HG03135 (cell line): ENCODE results near the gene PNMA3.
"Not testable (repeated sequence)": the region's sequence is repeated elsewhere in the genome, so short reads cannot be mapped to it uniquely, and the experiment has no call there.

Source experiments
- ATAC-seq: cut with Tn5 transposase; IDR thresholded peaks from one replicate; pipeline ENCODE4 v1.9.1; 2021; ENCODE audit warnings: mild to moderate bottlenecking, moderate library complexity; ENCODE audit not compliant: unreplicated experiment

Gene PNMA3

DNA sequence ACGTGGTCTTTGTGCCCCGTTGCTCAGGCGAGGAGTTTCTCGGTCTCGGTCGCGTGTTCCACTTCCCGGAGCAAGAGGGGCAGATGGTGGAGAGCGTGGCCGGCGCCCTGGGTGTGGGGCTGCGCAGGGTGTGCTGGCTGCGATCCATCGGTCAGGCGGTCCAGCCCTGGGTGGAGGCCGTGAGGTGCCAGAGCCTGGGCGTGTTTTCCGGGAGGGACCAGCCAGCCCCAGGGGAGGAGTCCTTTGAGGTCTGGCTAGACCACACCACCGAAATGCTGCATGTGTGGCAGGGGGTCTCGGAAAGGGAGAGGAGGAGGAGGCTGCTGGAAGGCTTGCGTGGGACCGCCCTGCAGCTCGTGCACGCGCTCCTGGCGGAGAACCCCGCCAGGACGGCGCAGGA is 17.1 kb downstream of the PNMA3 start:
- not testable (repeated sequence) for ATAC-seq

DNA sequence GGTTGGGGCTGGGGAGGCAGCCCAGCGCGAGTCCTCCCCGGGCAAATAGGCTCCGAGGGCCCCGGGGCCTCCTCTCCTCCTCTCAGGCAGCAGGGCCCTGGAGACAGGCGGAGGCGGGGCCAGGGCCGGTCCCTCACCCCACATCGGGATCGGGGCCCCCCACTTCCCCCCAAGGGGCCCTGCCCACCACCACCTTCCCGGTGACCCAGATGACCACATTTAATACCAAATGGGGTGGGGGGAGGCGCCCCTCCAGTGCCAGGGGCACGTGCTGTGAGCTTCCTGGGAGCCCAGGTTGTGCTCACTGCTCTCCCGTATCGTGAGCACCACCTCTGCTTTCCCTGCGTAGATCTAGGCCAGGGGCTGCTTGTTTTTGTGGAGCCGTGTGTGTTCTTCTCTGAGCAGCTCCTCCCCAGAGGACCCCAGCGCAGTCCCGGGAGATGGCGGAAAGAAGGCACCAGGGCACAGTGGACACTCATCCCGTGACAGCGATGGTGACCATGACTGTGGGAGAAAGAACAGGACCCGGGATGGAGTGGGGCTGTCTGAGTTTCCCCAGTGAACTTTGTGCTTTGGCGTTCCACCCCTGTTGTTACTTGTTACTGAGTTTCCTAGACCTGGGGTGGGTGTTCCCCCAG is 18.1 kb downstream of the PNMA3 start:
- no peak for ATAC-seq

DNA sequence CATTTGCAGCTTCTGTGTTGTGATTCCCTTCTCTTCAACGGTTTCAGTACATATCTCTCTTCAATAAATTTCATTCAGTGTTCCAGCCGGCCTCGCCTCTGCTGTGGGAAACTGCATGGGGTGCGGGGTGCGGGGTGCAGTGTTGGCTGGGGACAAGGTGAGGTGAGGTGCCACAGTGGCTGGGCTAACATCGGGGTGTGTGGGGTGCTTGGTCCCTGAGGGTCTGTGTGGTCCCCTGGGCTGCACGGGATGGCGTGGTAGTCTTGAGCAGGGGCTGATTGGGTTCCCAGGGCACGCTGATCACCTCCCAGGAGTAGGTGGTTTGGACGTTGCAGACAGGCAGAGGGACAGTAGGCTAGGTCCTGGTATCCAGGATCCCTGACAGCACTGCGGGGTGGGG is 18.7 kb downstream of the PNMA3 start:
- ATAC-seq, result no peak

DNA sequence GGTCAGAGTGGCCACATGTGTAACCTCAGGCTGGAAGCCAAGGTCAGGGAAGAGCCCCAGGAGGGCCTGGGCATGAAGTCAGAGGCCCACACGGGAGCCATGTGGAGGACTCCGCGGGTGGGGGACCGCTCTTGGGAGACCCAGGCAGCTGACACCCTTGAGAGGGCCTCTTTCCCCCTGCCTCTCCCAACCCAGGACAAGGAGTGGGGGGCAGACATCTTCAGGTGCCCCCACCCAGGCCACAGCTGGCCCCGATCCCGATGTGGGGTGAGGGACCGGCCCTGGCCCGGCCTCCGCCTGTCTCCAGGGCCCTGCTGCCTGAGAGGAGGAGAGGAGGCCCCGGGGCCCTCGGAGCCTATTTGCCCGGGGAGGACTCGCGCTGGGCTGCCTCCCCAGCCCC is 19.1 kb downstream of the PNMA3 start:
- ATAC-seq, result no peak

DNA sequence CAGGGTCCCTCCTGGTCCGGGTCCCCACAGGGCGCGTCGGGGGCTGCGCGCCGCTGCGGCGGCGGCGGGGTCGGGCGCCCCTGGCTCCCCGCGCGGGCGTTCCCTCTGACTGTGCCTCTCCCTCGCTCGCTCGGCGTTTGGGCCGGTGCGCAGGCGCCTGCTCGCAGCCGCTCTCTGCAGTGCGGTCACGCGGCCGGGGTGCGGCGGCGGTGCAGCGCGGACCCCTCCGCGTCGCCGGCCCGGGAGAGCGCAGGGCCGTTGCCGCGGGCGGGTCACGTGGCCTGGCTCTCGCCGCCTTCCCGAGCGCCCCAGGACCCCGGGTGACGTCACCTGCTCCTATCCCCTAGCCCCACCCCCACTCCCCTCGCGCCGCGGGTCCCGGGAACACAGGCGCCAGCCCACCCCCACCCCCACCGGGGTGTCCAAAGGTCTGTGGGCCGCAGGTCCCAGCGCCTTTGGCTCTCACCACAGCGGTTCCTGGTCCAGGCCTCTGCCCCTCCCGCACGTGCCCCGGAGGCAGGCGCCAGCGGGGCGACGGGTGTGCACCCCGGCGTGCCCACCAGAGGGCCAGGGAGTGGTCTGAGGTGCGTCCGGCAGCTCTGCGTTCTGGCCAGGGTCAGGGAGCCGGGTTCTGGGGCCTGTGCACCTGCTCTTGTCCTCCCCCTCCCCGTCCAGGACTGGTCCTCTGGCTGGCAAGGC is 21.3 kb downstream of the PNMA3 start:
- not testable (repeated sequence) for ATAC-seq

DNA sequence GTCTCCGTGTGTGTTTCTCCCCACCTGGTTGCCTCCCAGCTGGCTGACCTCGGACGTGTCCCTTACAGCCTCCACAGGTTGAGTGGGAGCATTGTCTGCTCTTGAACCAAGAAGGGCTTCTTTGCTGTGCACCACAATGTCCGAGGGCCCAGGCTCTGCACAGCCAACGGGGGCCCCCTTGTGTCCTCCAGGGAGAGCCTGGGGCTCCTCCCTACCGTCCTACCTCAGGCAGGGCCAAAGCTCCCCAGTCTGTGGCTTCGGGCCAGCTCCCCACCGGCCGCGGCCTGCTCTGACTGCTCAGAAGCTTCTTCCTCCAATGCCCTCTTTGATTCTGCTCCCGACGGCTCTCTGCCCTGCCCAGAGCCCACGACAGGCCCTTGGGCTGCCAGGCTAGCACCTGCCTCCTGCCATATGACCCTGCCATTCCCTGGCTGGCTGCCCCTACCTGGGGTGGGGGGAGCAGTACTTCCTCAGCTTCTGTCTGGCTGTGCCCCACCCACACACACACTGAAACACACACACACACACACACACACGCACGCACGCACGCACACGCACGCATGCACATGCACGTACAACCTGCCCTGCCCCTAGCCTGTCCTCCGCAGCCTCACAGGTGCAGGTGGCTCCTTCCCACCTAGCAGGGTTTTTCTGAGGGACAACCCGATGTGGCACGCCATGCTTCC is 27.1 kb downstream of the PNMA3 start:
- ATAC-seq, result not testable (repeated sequence)

DNA sequence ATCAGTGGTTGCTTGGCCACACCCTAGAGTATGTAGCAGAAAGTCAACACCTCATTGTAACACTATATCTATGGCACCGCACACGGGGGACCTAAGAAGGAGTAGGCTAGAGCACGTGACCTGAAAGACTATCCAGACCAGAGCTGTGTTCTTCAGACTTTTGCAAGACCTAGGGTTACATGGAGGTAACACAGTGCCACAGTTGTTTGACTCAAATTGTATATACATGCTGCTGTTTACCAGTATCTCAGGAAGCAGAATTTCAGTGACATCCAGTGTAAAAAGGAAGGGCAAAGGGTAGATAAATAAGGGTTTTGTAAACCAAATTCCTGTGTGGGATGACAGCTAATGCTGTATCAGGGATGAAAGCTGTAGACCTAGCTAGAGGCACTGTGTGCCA is 46.1 kb downstream of the PNMA3 start:
- ATAC-seq, result no peak

DNA sequence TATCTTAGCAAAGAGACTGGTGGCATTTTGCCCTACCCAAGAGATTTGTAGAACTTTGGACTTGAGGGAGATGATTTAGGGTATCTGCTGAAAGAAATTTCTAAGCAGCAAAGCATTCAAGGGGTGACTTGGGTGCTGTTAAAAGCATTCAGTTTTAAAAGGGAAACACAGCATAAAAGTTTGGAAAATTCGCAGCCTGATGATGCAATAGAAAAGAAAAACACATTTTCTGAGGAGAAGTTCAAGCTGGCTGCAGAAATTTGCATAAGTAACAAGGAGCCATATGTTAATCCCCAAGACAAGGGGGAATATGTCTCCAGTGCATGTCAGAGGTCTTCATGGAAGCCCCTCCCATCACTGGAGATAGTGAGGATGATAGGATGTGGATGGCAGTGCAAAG is 48.7 kb downstream of the PNMA3 start:
- ATAC-seq, result not testable (repeated sequence)

DNA sequence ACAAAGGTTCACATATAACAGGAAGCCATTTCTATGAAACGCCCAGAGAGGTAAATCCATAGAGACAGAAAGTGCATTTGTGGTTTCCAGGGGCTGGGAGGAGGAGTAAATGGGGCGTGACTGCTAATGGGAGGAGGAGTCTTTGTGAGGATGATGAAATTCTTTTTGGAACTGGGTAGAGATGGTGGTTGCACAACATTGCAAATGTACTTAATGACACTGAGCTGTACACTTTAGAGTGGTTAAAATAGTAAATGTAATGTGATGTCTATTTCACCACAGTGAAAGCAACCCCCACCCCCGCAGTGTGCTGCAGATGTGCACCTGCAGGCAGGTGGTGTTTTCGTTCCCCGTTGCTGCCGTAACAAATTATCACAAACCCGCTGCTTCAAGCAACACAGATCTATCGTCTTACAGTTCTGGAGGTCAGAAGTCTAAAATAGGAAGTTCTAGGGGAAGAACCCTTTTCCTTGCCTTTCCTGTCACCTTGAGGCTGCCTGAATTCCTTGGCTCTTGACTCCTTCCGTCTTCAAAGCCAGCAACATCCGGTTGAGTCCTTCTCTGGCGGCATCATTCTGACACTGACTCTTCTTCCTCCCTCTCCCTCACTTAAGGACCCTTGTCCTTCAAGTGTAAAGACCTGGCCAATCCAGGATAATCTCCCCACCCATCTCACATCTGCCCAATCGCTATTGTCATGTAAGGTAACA is 50.0 kb downstream of the PNMA3 start:
- not testable (repeated sequence) for ATAC-seq
